Measurements from ENCODE around the gene SNRPB2. TPM values are rescaled to one million over a fixed set of nuclear protein-coding genes. Genes with fewer than 3 reads are reported as not detected.

Gene SNRPB2
- total RNA-seq, 1 donor from 2014 or later, result 47.7 TPM

DNA sequence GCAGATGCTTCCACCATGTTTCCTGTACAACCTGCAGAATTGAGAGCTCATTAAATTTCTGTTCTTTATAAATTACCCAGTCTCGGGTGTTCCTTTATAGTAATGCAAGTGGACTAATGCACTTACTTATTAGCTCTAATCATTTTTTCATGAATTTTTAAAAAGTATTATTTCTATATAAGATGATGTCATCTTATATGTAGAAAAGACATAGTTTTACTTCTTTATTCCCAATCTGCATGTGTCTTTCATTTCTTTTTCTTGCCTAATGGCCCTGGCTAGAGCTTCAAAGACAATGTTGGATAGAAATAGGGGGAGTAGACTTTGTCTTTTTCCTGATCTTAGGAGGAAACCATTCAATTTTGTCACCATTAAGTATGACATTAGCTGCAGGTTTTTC, 46.1 kb downstream of the SNRPB2 start:
- Histone ChIP-seq H3K27me3 (ENCODE audit: control insufficient read depth, insufficient read depth, low read length) (peaks cover 2% of the 10 kb centered on the region), H3K36me3 (ENCODE audit: control insufficient read depth, insufficient read depth, low read length) (no peaks in the 10 kb centered on the region), H3K4me3 (ENCODE audit: low read depth, low read length) (no peak overlapping the region)
- DNase-seq (ENCODE audit: low read depth), result no peak
- TF ChIP-seq CTCF (IDR thresholded peaks at IDR 0.05; ENCODE audit: insufficient read depth, low read length, poor library complexity, severe bottlenecking), result no peak

DNA sequence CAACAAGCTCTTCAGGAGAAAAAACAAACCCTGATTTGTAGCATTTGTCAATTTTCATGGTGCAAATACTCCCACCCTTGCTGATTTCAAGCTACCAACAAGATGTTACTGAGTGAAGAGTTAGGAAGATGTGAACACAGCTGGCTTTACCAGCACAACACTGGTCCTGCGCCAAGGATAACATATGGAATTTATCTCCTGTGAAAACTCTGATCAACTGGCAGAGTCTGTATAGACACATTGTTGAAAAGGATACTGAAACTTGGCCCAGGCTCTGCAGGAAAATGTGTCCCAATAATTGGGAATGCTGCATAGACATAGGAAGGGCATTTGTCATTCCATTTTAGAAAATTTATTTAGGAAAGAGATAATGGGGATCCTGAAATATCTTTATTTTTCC, 47.3 kb downstream of the SNRPB2 start:
- Histone ChIP-seq H3K36me3 (ENCODE audit: control insufficient read depth, insufficient read depth, low read length) (no peaks in the 10 kb centered on the region), H3K27me3 (ENCODE audit: control insufficient read depth, insufficient read depth, low read length) (peaks cover 2% of the 10 kb centered on the region), H3K4me3 (ENCODE audit: low read depth, low read length) (no peak overlapping the region)
- no peak for DNase-seq (ENCODE audit: low read depth)
- no peak for TF ChIP-seq CTCF (IDR thresholded peaks at IDR 0.05; ENCODE audit: insufficient read depth, low read length, poor library complexity, severe bottlenecking)

DNA sequence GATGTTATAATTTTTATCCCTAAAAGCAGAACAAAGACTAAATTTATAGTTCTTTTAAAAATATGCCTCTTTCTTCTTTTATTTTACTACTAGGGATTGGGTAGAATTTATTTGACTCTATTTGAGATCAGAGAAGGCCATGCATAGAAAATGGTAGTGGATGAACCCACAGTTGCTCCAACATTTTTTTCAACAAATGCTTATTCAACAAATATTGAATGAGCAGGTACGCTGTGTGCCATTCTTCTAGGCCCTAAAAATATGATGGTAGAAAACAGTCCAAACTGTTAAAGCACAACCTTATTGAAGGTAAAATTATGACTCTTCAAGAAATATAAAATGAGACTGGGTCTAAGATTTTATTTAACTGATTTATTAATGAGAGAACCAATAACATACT, 48.3 kb downstream of the SNRPB2 start:
- Histone ChIP-seq H3K36me3 (ENCODE audit: control insufficient read depth, insufficient read depth, low read length) (no peaks in the 10 kb centered on the region), H3K27me3 (ENCODE audit: control insufficient read depth, insufficient read depth, low read length) (peaks cover 2% of the 10 kb centered on the region), H3K4me3 (ENCODE audit: low read depth, low read length) (no peak overlapping the region)
- TF ChIP-seq CTCF (IDR thresholded peaks at IDR 0.05; ENCODE audit: insufficient read depth, low read length, poor library complexity, severe bottlenecking), result no peak
- no peak for DNase-seq (ENCODE audit: low read depth)

DNA sequence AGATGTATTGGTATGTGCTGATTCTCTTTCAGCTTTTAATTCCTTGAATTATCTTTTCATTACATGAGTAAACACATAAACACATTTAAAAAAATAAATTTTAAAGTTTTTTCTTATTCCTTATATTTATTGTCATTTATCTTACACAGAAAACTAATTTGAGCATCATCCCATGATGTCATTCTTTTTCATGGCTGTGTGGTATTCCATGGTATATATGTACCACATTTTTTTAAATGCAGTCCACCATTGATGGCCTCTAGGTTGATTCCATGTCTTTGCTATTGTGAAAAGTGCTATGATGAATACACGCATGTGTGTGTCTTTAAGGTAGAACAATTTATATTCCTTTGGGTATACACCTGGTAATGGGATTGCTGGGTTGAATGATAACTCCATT, 51.7 kb downstream of the SNRPB2 start:
- H3K27me3 ChIP-seq (ENCODE audit: control insufficient read depth, insufficient read depth, low read length), result no peaks in the 10 kb centered on the region
- no peaks in the 10 kb centered on the region for H3K36me3 ChIP-seq (ENCODE audit: control insufficient read depth, insufficient read depth, low read length)
- TF ChIP-seq CTCF (IDR thresholded peaks at IDR 0.05; ENCODE audit: insufficient read depth, low read length, poor library complexity, severe bottlenecking), result no peak
- no peak overlapping the region for H3K4me3 ChIP-seq (ENCODE audit: low read depth, low read length)
- no peak for DNase-seq (ENCODE audit: low read depth)

DNA sequence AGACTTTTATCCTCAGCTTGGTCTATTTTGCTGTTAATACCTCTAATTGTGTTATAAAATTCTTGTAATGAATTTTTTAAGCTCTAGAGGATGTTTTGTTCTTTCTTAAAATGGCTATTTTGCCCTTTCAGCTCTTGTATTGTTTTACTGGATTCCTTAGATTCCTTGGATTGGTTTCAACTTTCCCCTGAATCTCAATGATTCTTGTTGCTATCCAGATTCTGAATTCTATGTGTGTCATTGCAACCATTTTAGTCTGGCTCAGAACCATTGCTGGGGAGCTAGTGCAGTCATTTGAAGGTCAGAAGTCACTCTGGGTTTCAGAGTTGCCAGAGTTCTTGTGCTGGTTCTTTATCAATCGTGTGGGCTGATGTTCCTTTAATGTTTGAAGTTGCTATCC, 55.4 kb downstream of the SNRPB2 start:
- no peak for DNase-seq (ENCODE audit: low read depth)
- Histone ChIP-seq H3K4me3 (ENCODE audit: low read depth, low read length) (no peak overlapping the region), H3K36me3 (ENCODE audit: control insufficient read depth, insufficient read depth, low read length) (no peaks in the 10 kb centered on the region), H3K27me3 (ENCODE audit: control insufficient read depth, insufficient read depth, low read length) (no peaks in the 10 kb centered on the region)
- no peak for TF ChIP-seq CTCF (IDR thresholded peaks at IDR 0.05; ENCODE audit: insufficient read depth, low read length, poor library complexity, severe bottlenecking)

Other genes with a start within 250 kb of the SNRPB2 start
- gene KIF16B, start 156.6 kb upstream of the SNRPB2 start, total RNA-seq, result 6.0 and 7.1 TPM in 2 replicates
- gene OTOR, start 18.3 kb downstream of the SNRPB2 start, total RNA-seq, result not detected in 2 replicates